Measurements from ENCODE around the gene PDZRN3. TPM values are rescaled to one million over a fixed set of nuclear protein-coding genes. Genes with fewer than 3 reads are reported as not detected.

PDZRN3 gene
- 0.17 and 0.30 TPM in 2 replicates for total RNA-seq

DNA sequence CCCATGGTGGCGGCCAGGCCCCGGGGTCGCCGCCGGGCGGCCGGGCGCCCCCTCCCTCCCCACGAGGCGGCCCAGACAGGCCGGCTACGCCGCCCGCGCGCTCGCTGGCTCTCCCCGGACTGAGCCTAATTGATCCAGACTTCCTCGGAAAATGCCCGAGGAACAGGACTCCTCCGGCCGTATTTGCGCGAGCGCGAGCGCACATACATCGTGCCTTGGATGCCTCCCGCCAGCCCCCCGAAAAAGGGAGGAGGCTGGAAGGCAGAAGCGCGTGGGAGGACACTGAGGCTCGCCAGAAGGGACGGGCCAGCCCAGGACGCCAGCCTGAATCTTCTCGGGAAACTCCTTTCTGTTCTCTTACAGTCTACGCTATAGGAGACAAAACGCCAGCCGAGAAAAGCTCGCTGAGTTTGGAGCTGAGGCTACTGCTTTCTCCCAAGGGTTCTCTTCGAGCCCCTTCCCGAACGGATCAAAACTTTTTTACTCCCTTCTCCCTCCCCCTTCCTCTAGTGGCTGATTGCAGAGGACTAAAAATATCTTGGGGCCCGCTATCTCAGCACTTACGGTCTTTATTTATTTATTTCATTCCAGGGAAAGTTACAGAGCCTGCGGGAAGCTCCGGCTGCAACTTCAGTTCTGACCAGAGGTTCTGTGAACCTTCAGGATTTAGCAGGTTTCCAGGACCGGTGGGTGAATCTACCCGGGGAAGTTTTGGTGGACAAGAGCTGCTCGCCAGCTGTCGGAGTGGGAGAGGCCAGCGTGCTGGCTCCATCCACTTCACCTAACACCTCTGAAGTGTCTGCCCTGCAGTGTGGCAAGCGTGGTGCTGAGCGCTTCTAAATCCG, at the start of gene PDZRN3:
Gene PDZRN3, minus strand, starts transcription at position 121 of the 845 bp plus-strand sequence.
- peak; percentile 12 for DNase-seq (ENCODE audit: low read depth)

- no peak for DNase-seq (ENCODE audit: low read depth)
Measured at GRCh38 chr3:73674280-73674679, 49.5 kb upstream of the PDZRN3 start.

GRCh38 chr3:73669260-73669659, 44.5 kb upstream of the PDZRN3 start:
- no peak for DNase-seq (ENCODE audit: low read depth)

DNA sequence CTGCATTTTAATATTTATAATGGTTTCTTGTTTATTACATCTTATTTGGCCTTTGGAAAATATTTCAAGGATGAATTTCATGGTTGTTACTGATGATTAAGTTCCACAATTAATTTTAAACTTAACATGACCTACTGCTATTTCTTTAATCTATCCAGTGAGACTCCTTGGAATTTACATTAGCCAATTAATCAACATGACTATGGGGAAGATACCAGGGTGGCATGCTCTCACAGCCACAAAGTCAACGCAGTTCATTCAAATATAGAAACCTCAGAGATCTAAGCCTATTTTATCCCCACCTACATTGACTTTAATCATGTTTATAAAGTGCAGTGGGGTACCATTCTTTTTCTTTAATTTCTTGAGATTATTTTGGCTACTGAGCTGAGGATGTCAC, 43.6 kb upstream of the PDZRN3 start:
- no peak for DNase-seq (ENCODE audit: low read depth)

DNA sequence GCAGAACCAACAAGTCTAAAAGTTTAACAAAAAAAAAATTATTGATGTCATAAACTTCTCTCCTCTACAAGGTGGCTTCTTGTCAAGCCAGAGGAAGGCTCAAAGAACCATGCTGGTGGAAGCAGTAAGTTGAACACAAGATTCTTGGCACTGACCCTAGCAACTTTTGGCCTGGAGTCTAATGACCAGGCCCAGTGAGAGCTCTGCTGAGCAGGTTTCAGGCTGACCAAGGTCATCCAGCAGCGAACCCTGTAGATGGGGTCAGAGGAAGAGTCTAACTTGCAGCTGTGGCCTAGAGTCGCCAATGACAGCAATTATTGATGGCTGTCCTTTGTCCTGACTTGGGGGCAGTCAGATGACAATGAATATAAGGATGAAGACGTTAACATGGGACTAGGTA, 43.1 kb upstream of the PDZRN3 start:
- no peak for DNase-seq (ENCODE audit: low read depth)

DNA sequence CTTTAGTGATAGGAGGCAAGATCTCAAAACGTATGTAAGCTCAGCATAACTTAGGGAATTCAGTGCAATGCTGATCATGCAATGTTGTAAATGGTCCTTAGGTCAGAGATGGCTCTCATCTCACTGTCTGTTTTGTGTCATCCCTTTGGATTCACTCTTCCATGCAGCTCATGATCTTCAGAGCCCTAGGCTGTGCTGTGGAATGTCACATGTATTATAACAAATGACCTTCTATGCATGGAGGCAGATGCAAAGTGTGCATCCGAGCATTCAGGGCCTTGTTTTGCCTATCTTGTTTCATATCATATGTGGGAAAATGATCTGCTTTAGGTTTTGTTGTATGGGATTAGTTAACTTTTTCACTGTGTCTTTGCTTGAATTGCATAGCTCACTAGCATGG, 40.5 kb upstream of the PDZRN3 start:
- no peak for DNase-seq (ENCODE audit: low read depth)

GRCh38 chr3:73664389-73664788, 39.6 kb upstream of the PDZRN3 start:
- no peak for DNase-seq (ENCODE audit: low read depth)

DNA sequence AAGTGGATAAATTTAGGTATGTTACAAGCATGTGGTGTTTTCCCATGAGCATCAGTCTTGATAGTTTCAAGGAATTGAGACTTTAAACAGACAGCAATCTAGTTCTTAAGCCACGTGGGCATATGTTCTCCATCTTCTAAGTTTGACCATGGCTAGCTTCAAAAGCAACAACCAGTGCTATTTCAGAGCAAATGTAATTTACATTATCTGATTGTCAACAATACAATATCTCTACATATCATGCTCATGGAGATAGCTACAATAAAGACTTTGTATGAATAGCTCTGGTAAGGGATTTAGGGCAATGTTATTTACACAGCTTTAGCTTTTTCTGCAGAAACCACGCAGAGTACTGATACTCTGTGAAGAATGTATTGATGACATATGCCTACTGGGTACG, 38.8 kb upstream of the PDZRN3 start:
- DNase-seq (ENCODE audit: low read depth), result no peak

DNA sequence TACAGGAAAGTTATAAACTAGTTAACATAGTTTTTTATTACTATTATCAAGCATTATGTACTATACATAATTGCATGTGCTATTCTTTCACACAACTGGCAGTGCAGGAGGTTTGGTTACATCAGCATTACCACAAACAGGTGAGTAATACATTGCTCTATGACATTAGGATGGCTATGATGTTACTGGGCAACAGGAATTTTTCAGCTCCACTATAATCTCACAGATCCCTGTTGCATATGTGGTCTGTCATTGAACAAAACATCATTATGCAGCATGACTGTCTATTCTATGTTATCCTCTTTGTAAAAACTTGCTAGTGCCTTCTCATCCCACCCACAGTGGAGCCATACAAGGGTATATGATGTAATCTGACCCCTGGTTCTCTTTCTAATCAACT, 36.5 kb upstream of the PDZRN3 start:
- DNase-seq (ENCODE audit: low read depth), result peak; percentile 7

DNA sequence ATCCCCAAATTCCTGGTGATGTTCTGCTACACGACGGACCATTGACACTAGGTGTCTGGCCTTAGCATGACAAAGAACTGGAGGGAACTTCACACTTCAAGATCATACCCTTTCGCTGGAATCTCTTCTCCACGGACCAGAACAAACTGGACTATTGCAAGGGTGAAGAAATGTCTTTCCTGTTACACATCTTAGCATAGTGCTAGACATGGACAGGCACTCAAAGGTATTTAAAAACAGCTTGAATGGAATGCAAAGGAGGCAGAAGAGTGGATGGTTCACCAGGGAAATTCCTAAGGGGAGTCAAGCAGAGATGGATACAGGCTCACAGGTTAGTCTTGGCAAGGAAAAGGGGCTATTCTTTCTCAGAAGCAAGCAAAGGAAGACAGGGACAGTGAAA, 33.5 kb upstream of the PDZRN3 start:
- DNase-seq (ENCODE audit: low read depth), result no peak

- no peak for DNase-seq (ENCODE audit: low read depth)
Measured at GRCh38 chr3:73657186-73657585, 32.4 kb upstream of the PDZRN3 start.

DNA sequence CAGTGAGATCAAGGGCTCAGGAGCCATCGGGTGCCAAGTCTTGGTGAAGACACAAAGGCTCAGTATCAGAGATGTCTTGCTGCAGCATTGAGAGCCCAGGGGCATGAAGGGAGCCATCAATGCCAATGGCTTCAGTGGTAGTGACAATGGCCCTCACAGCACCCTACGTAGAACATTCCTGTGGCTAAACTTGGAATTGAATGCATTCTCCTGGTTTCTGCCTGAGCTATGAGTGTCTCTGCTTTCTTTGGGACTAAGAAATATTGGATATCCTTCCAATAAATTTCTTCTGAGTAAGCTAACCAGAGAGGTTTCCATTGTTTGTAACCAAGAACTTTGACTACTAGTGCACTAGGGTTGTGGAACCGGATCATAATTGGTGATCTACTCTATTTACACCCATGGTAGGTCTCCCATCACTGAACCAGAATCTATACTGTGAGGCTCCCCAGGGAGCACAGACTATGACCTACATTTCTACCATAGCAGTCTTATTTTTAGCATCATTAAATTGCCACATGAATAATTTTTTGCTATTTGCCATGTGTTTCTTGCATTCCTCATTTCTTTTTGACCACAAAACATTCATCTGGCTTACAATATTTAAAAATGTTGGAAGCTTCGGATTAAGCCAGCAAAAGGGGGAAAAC, 31.6 kb upstream of the PDZRN3 start:
- DNase-seq (ENCODE audit: low read depth), result no peak

DNA sequence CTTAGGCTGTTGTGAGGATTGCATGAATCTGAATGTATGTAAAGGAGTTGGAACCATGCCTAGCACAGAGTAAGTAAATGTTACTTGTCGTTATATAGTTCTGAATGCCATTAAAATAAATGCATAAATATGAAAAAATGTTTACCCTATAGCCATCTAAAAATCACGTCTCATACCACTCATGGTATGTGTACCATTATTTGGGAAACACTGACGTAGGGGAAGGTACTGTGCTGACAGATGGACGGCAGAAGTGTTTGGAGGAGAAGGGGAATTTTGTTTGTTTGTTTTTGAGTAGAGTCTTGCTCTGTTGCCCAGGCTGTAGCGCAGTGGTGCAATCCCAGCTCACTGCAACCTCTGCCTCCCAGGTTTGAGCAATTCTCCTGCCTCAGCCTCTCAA, 30.5 kb upstream of the PDZRN3 start:
- no peak for DNase-seq (ENCODE audit: low read depth)

DNA sequence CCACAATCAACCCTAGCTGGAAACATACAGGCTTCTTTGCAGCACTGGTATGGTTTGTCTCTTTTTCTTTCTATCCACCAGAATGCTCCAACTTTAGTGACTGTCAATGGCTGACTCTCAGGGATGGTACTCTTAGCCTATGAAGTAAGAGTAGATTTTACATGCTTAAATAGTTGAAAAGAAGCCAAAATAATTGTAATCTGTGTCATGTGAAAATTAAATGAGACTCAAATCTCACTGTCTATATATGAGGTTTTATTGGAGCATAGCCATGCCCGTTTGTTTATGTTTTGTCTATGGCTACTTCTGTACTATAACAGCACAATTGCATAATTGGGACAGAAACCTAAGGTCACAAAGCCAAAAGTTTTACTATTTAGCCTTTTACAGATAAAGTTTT, 29.1 kb upstream of the PDZRN3 start:
- DNase-seq (ENCODE audit: low read depth), result no peak

- DNase-seq (ENCODE audit: low read depth), result no peak
Measured at GRCh38 chr3:73653351-73653750, 28.6 kb upstream of the PDZRN3 start.

- DNase-seq (ENCODE audit: low read depth), result no peak
Measured at GRCh38 chr3:73652896-73653295, 28.2 kb upstream of the PDZRN3 start.

- DNase-seq (ENCODE audit: low read depth), result no peak
Measured at GRCh38 chr3:73637042-73637441, 12.3 kb upstream of the PDZRN3 start.

DNA sequence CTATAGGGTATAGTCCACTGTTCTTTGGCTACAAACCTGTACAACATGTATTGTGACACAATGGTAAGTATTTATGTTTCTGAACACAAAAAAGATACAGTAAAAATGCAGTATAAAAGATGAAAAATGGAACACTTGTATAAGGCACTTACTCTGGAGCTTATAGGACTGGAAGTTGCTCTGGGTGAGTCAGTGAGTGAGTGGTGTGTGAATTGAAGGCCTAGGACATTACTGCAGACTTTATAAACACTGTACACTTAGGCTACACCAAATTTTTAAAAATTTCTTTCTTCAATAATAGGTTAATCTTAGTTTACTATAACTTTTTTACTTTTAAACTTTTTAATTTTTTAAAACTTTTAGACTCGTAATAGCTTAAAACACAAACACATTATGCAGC, 10.5 kb upstream of the PDZRN3 start:
- DNase-seq (ENCODE audit: low read depth), result no peak

- no peak for DNase-seq (ENCODE audit: low read depth)
Measured at GRCh38 chr3:73633916-73634344, 9.2 kb upstream of the PDZRN3 start.

DNA sequence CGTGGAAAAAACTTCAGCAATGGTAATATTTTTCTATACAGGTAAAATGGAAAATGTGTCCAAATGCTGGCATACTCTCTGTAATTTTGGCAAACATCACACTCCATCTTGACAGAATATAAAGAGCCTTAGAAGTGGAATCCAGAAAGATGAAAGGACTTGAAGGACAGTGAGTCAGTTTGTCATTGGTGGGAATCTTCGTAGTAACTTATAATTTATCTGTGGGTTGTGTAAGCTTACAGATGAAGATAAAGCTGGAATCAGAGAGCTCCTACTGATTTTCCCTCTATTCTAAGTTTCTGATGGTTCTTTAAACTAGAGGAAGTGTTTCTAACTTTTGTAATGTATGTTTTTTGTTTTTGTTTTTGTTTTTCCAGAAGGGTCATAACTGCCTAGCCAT, 8.7 kb upstream of the PDZRN3 start:
- no peak for DNase-seq (ENCODE audit: low read depth)

GRCh38 chr3:73626106-73626505, 1.4 kb upstream of the PDZRN3 start:
- DNase-seq (ENCODE audit: low read depth), result no peak

GRCh38 chr3:73624017-73624820, 522 bp downstream of the PDZRN3 start:
- no peak for DNase-seq (ENCODE audit: low read depth)

DNA sequence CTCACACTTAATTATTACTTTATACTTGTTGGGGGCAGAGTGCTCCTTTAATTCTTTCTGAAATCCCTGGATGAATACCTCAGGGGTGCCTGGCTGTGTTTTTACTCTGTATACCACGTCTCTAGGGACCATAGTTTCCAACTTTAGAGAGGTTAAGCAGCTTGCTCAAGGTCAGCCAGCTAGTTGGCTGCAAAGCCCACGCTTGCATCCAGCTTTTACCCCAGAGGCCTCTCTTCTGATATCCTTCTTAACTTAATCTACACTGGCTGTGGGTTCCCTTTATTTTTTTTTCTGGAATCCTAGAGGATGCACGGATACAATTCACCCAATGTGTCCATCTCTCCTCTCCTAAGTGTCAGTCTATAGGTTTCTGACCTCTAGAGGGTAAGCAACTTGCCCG, 1.4 kb downstream of the PDZRN3 start:
- no peak for DNase-seq (ENCODE audit: low read depth)
